PFSK-1 (cell line): ENCODE measurements around the gene DCAF17.

Experiments used
- FOXP2 ChIP-seq: optimal IDR thresholded peaks from 2 replicates; pipeline ENCODE3; 2011; ENCODE audit warnings: borderline replicate concordance, control low read depth, inconsistent platforms; ENCODE audit not compliant: insufficient read depth; ENCODE audit errors: extremely low read length, extremely low read depth
- POLR2AphosphoS5 ChIP-seq: IDR thresholded peaks from 2 replicates; pipeline ENCODE4 v1.6.1; 2012; ENCODE audit warnings: low read depth, mild to moderate bottlenecking, control low read depth, low read length, moderate library complexity
- SIN3A ChIP-seq: IDR thresholded peaks from 2 replicates; pipeline ENCODE4 v1.6.1; 2012; ENCODE audit warnings: mild to moderate bottlenecking, low read length, moderate library complexity, borderline replicate concordance; ENCODE audit not compliant: insufficient read depth
- TAF1 ChIP-seq: IDR thresholded peaks from 2 replicates; pipeline ENCODE4 v1.6.1; 2012; ENCODE audit warnings: low read length, control low read depth, borderline replicate concordance; ENCODE audit not compliant: insufficient read depth
- TF ChIP-seq, protein P1 (sequence below), 2 experiments: IDR thresholded peaks; 2 replicates each; pipeline versions ENCODE4 v1.6.1 to v1.8.0; 2011 to 2012; ENCODE audit warnings: low read depth in 2 of 2, low read length in 2 of 2, control low read depth in 1 of 2, inconsistent platforms in 1 of 2, mild to moderate bottlenecking in 1 of 2, moderate library complexity in 1 of 2; ENCODE audit not compliant: insufficient read depth in 1 of 2

The DCAF17 gene

DNA sequence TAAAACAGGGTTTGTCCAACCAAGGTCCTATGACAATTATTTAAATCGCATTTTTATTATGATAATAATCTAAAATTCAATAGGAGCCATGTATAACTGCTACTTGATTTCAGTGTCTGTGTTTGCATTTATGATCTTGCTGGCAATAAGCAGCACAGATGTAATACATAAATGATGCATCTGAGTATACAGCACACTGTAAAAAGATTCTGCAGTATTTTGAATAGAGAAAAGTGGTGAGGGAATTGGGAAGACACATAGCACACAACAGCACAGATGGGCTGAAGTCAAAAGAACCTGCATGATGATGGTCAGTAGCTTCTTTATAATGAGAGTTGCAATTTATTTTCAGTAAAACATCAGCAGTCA lies 26.4 kb upstream of the DCAF17 start:
- TF ChIP-seq SIN3A (no peak), FOXP2 (no peak), POLR2AphosphoS5 (no peak), TAF1 (no peak)
- TF ChIP-seq, protein P1, sequence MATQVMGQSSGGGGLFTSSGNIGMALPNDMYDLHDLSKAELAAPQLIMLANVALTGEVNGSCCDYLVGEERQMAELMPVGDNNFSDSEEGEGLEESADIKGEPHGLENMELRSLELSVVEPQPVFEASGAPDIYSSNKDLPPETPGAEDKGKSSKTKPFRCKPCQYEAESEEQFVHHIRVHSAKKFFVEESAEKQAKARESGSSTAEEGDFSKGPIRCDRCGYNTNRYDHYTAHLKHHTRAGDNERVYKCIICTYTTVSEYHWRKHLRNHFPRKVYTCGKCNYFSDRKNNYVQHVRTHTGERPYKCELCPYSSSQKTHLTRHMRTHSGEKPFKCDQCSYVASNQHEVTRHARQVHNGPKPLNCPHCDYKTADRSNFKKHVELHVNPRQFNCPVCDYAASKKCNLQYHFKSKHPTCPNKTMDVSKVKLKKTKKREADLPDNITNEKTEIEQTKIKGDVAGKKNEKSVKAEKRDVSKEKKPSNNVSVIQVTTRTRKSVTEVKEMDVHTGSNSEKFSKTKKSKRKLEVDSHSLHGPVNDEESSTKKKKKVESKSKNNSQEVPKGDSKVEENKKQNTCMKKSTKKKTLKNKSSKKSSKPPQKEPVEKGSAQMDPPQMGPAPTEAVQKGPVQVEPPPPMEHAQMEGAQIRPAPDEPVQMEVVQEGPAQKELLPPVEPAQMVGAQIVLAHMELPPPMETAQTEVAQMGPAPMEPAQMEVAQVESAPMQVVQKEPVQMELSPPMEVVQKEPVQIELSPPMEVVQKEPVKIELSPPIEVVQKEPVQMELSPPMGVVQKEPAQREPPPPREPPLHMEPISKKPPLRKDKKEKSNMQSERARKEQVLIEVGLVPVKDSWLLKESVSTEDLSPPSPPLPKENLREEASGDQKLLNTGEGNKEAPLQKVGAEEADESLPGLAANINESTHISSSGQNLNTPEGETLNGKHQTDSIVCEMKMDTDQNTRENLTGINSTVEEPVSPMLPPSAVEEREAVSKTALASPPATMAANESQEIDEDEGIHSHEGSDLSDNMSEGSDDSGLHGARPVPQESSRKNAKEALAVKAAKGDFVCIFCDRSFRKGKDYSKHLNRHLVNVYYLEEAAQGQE (IDR thresholded peaks at IDR 0.05; ENCODE audit: insufficient read depth in 1 of 2, low read depth in 2 of 2, low read length in 2 of 2): no peak

DNA sequence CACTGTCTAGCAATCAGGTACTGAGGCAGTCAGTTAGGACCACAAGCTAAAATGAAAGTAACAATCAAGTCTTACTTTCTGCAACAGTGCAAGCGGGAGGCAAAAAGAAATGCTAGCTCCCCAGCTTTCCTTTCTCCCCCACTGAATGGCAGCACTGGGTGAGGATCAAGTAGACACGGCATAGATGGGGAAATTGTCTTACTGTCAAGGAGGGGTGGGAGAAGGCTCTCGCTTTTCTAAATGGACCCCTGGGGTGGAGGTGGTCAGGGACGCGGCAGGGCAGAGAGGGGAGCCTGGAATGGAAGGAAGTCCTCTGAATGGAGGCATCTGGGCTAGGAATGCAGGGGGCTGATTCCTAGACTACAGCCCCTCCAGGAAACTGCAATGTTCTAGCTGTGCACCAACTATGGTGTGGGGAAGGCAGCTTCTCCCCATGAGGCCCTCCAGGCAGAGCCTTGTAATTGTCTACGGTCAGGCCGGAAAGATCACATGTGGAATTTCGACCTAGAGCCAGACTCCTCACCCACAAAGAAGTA lies 24.5 kb upstream of the DCAF17 start:
- TF ChIP-seq, protein P1 (IDR thresholded peaks at IDR 0.05; ENCODE audit: insufficient read depth in 1 of 2, low read depth in 2 of 2, low read length in 2 of 2): no peak
- TF ChIP-seq TAF1: no peak
- TF ChIP-seq POLR2AphosphoS5: no peak
- no peak for TF ChIP-seq SIN3A
- TF ChIP-seq FOXP2: no peak

DNA sequence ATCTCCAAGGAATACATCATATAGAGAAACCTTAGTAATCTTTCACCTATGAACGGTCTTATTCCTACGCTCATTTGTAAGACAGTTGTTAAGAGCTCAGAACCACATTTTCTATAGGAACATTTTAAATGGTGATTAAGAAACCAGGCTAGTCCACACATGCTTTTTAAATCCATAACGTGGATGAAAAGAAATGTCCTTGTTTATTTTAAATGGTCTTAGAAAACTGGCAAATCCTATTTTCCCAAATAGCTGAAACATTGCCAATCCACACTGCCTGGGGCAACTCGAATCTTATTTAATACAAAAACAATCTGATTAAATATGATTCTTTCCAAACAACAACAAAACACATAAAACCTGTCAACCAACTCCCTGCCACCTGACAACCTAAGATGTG lies 23.9 kb upstream of the DCAF17 start:
- TF ChIP-seq, protein P1 (IDR thresholded peaks at IDR 0.05; ENCODE audit: insufficient read depth in 1 of 2, low read depth in 2 of 2, low read length in 2 of 2): no peak
- TF ChIP-seq FOXP2 (no peak), POLR2AphosphoS5 (no peak), TAF1 (no peak), SIN3A (no peak)

DNA sequence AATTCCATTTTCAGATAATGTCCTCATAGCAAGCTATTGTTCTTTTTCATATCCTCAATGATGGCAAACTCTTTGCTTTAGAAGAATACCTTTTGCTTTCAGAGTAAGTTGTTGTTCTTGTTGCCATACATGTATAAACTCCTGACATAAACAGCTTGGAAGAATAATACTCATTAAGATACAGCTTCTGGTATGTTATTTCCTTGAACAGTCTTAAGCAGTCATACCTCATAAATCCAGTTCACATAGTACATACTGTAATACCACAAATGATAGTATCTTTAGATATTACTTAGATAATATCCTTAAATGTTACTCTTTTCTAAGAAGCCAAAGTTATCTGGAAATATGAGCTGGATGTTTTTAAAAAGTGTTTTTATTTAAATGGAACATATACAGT lies 23.4 kb upstream of the DCAF17 start:
- TF ChIP-seq POLR2AphosphoS5 (no peak), FOXP2 (no peak), SIN3A (no peak), TAF1 (no peak)
- TF ChIP-seq, protein P1 (IDR thresholded peaks at IDR 0.05; ENCODE audit: insufficient read depth in 1 of 2, low read depth in 2 of 2, low read length in 2 of 2): no peak

DNA sequence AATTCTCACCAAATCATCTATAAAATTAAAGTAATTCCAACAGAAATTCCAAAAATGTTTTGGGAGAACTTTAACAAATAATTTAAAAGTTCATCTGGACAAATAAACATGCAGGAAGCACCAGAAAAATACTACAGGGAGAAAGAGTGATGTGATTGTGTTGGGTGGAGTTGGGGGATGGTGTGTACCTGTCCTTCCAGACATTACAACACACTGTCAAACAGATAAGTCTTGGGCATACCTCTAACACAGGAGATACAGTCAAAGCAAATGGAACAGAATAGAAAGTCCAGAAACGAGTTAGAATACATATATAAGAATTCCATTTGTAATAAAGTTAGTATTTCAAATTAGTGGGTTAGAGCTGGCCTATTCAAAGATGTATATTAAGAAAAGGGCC lies 22.8 kb upstream of the DCAF17 start:
- TF ChIP-seq SIN3A (no peak), TAF1 (no peak), POLR2AphosphoS5 (no peak)
- TF ChIP-seq, protein P1 (IDR thresholded peaks at IDR 0.05; ENCODE audit: insufficient read depth in 1 of 2, low read depth in 2 of 2, low read length in 2 of 2): no peak
